CD4-positive, alpha-beta T cell treated with Interleukin-12 subunit alpha and Interleukin-12 subunit beta, for 1 hour (primary cell): Measurements from ENCODE around the gene CSMD2.
"Not testable (repeated sequence)": the region's sequence is repeated elsewhere in the genome, so short reads cannot be mapped to it uniquely, and the experiment has no call there.

Experiments used
- DNase-seq: peaks from one replicate; pipeline ENCODE4 v3.0.0-alpha.2; 2020

Gene CSMD2

GRCh38 chr1:34164771-34165391 lies at the start of gene CSMD2:
Gene CSMD2 (minus strand): TSS chr1:34165230. CDS start chr1:34165097, 133 bp downstream.
- DNase-seq = no peak

GRCh38 chr1:34213956-34214355 lies 48.9 kb upstream of the CSMD2 start:
- no peak for DNase-seq

DNA sequence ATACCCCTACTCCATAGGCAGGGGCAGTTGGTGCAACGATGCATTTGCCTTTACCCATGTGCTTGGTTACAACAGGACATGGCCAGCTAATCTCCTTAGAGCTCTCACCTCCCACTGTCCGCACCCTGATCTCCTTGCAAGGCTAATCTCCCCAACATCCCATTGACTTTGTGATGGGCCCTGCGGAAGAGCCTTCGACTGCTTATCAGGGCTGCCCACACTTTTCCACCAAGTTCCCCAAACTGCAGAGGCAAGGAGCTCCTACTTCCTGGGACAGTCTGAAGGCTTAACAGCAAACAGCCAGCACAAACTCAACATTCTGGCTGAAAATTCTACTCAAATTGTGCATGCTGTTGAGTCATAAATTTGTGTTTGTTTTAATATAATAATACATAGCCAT lies 47.6 kb upstream of the CSMD2 start:
- DNase-seq = no peak

DNA sequence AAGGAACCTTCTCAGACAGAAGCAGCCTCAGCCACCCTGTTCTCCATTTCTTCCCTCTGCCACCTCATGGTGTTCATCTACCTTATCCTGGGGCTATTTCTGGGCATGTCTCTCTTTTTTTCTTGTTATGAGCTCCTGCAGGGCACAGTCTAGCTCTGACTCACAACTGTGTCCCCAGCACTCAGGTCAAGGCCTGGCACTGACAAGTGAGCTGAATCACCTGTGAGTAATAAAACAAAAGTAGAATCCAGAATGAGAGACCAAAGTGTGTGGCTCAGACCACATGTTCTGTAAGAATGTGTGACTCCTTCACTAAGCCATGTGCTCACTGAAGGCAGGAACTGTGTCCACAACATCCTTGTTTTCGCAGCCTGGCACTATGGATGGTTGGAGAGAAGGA lies 34.9 kb upstream of the CSMD2 start:
- no peak for DNase-seq

GRCh38 chr1:34192621-34193020 lies 27.6 kb upstream of the CSMD2 start:
- DNase-seq = no peak

DNA sequence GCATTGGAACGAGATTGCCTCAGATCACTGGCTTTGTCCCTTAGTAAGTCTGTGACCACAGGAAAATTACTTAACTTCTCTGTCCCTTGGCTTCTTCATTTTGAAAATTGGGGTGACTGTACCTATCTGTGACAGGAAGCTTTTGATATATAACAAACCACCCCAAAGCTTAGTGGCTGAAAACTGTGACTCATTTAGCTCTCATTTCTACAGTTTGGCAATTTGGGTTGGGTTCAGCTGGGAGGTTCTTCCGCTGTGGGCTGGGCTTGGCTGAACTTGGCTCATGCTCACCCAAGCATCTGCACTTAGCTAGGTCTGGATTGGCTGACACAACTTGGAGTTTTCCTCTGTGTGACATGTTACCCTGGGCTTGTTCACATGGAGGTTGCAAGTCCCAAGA lies 25.7 kb upstream of the CSMD2 start:
- no peak for DNase-seq

- DNase-seq = no peak
Measured at GRCh38 chr1:34188985-34189384, 24.0 kb upstream of the CSMD2 start.

GRCh38 chr1:34188418-34188817 lies 23.4 kb upstream of the CSMD2 start:
- DNase-seq = no peak

DNA sequence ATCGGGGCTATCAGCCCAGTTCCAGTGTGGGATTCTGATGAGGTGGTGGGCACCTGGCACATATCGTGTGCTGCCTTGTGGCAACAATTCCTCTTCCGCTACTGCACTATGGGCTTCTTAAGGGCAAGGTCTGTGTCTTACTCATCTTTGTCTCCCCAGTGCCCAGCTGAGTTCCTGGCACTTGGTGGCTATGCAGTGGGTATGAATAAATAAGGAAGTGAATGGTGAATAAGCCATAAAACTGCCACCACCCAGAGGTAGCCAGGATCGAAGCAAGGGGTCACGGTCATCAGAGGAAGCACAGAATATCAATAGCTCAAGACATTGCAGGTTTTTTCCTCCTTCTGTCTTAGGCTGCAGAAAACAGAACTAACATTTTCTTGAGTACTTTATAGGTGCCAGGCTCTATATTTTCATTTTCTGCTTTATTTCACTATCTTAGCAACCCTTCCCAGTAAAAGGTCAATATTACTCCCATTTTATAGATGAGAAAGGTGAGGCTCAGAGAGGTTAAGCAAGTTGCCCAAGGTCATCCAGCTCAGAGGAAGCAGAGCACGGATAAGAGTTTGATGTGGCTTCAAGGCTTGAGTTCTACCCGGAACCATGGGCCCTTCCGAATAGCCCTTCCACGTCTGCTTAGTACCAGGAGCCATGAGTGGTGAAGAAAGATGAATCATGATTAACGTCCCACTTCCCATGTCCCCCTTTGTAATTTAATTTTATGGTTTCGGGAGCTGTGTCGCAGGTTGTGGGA lies 21.9 kb upstream of the CSMD2 start:
- DNase-seq = no peak

DNA sequence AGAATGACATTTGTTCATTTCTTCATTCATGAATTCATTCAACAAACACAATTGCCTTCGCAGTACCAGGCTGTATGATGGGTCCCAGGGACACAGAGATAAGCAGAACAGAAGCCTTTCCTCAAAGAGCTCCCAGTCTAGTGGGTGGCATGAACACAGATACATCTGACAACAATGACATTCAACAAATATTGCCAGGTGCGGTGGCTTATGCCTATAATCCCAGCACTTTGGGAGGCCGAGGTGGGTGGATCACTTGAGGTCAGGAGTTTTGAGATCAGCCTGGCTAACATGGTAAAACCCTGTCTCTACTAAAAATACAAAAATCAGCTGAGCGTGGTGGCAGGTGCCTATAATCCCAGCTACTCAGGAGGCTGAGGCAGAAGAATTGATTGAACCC lies 18.4 kb upstream of the CSMD2 start:
- not testable (repeated sequence) for DNase-seq

GRCh38 chr1:34178072-34178471 lies 13.0 kb upstream of the CSMD2 start:
- no peak for DNase-seq

- DNase-seq = no peak
Measured at GRCh38 chr1:34176830-34177603, 12.0 kb upstream of the CSMD2 start, which contains the start of gene C1orf94. Gene C1orf94 (plus strand): TSS chr1:34176907. CDS start chr1:34177790, 883 bp downstream.

- no peak for DNase-seq
Measured at GRCh38 chr1:34175744-34176143, 10.7 kb upstream of the CSMD2 start.

DNA sequence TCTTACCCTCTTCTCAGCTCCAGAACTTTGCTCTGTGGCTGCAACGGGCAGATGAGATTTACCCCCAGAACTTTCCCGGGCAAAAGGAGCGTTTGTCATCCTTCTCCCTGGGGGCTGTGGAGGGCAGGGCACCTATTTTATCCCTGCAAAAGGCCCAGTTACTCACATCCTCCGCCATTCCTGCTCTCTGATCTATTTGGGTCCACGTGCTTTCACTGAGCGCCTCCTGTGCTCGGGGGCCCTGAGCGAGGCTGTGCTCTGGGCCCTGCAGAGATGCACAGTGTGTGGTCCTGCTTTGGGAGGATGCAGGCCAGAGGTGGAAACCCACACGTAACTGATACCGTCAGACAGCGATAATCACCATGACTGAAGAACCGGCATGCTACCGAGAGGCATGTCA lies 2.4 kb upstream of the CSMD2 start:
- DNase-seq = no peak

DNA sequence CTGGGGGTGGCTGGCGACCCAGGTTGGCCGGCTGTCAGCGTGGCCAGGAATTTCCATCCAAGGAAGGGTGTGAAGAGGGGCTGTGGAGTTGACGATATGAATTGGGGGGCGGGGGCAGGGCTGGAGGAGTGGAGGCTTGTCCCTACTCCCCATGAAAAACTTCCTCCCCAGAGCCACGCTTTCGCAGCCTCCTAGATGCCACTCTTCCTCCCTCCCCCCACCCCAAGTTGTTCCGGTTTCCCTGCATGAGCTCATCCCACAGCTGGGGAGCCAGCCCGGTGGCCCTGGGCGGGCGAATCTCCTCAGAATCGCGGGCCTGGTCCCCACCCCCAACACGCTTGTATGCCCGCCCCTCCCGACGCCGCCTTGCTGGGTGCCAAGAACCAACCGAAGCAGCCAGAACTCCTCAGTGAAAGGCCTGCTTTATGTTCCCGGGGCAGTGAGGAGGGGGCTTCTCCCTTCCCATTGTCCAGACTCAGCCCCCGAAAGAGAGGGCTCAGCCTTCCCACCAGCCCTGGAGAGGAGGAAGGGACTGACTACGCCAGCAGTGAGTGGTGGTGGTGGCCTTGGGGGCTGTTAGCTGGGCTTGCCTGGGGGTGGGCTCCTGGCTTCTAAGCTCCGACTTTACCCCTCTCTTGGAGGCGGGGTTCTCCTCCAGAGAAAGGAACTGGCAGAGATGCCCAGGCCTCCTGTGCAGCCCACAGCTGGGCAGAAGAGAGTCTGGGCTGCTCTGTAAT lies 1.8 kb upstream of the CSMD2 start:
- no peak for DNase-seq

GRCh38 chr1:34166191-34166624 lies 1.2 kb upstream of the CSMD2 start:
- no peak for DNase-seq

DNA sequence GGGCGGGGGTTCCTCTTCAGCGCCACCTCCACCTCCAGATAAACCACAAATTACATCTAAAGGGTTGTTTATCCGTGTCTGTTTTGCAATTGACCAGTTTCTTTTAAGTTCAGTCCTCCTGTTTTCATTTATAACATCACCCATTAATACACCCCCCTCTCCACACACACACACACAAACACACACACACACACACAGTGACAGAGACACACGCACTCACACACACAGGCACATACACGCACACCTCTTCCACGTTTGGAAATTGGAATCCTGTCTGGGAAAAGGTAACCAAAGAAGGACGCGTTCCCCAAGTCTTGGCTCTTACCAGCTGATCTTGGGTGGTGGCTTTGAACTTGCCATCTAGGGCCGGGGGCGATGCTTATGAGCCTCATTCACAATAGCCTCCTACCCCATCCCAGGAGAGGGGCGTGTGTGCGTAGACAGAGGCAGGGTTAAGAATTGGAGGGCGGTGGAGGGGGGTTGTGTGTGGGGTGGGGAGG lies 442 bp upstream of the CSMD2 start:
- no peak for DNase-seq

DNA sequence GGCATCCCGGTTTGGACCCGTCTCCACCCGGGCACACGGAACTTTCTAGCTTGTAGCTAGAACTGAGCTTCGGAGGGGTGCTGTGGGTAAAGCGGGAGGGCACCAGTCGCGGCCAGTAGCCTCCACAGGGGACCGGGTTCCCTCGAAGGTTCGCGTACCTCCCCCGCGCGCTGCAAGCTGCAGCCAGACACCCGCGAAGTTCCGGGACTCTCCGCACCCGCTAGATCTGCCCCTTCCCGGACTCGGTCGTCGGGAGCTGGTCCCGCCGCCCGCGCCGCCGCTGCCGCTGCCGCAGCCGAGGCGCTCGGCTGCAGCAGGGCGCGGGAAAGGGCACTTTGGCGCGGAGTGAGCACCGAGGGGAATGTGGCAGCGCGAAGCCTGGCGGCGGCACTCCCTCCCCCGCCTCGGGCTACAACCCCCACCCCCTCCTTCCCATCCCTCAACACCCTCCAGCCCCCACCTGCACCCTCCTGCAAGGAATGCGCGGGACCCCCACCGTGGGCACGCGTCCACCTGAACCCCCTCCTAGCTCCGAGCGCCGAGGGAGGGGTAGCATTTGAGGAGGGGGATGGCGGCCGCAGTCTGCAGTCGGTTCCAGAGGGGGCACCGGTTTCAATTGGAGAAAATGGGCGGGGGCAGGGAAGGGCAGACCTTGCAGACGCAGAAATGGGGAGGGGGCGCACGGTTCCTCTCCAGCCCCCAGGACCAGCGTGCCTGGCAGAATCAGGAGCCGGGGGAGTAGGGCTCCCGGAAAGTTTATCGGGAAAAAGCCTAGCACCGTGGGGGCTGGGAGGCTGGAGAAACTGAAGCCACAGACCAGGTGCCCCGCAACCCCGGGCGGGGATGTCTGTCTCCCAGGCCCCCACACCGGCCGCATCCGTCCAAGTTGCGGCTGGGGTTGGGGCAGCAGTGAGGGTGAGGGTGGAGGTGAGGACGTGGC lies 968 bp downstream of the CSMD2 start:
- DNase-seq = no peak

DNA sequence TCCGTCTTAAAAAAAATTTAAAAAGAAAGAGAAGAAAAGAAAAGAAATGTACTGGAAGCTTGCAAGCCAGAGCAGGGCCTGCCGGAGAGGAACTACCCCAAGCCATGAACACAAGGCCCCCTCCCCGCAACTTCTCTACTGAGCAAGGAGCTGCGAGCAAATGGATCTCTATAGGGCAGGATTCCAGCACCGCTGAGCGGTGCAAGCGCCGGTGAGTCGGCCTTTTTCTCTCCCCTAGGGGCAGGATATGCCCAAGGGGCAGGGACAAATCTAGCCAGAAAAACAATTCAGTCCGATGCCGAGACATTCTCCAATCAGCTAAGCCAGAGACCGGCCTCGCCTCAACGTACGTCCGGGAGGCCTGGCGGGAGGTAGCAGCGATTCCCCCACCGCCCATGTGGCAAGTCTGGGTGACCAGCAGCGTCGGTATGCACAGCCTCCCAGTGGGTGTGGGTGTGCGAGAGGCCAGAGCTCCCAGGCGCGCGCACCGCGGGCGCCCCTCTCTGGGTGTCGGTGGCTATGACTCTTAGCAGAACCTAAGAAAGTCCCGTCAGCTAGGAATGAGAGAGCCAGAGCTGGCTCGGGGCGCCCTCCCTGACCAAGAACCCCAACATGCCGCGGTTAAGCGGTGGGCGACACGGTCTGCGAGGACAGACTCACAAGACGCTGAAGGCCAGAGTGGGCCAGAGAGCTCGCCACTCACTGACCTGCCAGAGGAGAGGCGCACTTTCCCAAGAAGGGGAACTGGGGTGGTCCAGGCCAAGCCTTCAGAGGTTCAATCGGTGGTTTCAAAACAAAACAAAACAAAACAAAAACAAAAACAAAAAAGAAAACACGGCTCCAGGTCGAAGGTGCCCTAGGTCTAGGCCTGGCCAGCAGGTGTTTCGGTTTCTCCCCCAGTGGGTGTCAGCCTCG lies 1.9 kb downstream of the CSMD2 start:
- DNase-seq = no peak

GRCh38 chr1:34156739-34157138 lies 8.3 kb downstream of the CSMD2 start:
- DNase-seq = no peak

GRCh38 chr1:34155860-34156259 lies 9.2 kb downstream of the CSMD2 start:
- no peak for DNase-seq
